Hepatocyte (in vitro differentiated cells): ENCODE measurements around the gene CTBP1. TPM values are rescaled to one million over a fixed set of nuclear protein-coding genes. Genes with fewer than 3 reads are reported as not detected.
"Not testable (repeated sequence)": the region's sequence is repeated elsewhere in the genome, so short reads cannot be mapped to it uniquely, and the experiment has no call there.

Source experiments
- DNase-seq: peaks from one replicate; pipeline ENCODE4 v3.0.0-alpha.2; 2016; ENCODE audit warnings: low spot score
- H2AFZ ChIP-seq: fragments of 200-600 bp; sonication (generic); 2 replicates; pipeline ENCODE4 v1.6.0; 2016; ENCODE audit warnings: antibody characterized with exemption, mild to moderate bottlenecking
- H3K27ac ChIP-seq: fragments of 200-600 bp; sonication (generic); 2 replicates; pipeline ENCODE4 v1.5.1; 2016; ENCODE audit warnings: mild to moderate bottlenecking
- H3K27me3 ChIP-seq: fragments of 200-600 bp; sonication (generic); 2 replicates; pipeline ENCODE4 v1.6.1; 2016
- H3K36me3 ChIP-seq: fragments of 200-600 bp; sonication (generic); replicated peaks from 2 replicates; pipeline ENCODE4 v1.5.1; 2016; ENCODE audit warnings: low read depth; ENCODE audit not compliant: insufficient read depth
- H3K4me1 ChIP-seq: fragments of 200-600 bp; sonication (generic); 2 replicates; pipeline ENCODE4 v1.5.1; 2016; ENCODE audit warnings: mild to moderate bottlenecking, moderate library complexity; ENCODE audit not compliant: insufficient read depth
- H3K4me2 ChIP-seq: fragments of 200-600 bp; sonication (generic); 2 replicates; pipeline ENCODE4 v1.6.0; 2016
- H3K4me3 ChIP-seq: fragments of 200-600 bp; sonication (generic); 2 replicates; pipeline ENCODE4 v1.5.1; 2016; ENCODE audit warnings: mild to moderate bottlenecking
- H3K79me2 ChIP-seq: fragments of 200-600 bp; sonication (generic); 2 replicates; pipeline ENCODE4 v1.6.0; 2017; ENCODE audit warnings: mild to moderate bottlenecking
- H3K9me2 ChIP-seq: fragments of 200-600 bp; sonication (generic); replicated peaks from 2 replicates; pipeline ENCODE4 v1.6.0; 2017; ENCODE audit warnings: mild to moderate bottlenecking; ENCODE audit not compliant: insufficient read depth
- H3K9me3 ChIP-seq: fragments of 200-600 bp; sonication (generic); 2 replicates; pipeline ENCODE4 v1.5.1; 2016; ENCODE audit warnings: low read depth, mild to moderate bottlenecking
- H4K20me1 ChIP-seq: fragments of 200-600 bp; sonication (generic); 2 replicates; pipeline ENCODE4 v1.6.0; 2016; ENCODE audit warnings: mild to moderate bottlenecking; ENCODE audit not compliant: insufficient read depth, poor library complexity, severe bottlenecking
- CTCF ChIP-seq: fragments of 200-600 bp; sonication (generic); IDR thresholded peaks from 2 replicates; pipeline ENCODE4 v1.5.1; 2016; ENCODE audit warnings: antibody characterized with exemption, mild to moderate bottlenecking; ENCODE audit not compliant: poor library complexity
- EZH2 ChIP-seq: fragments of 200-600 bp; sonication (generic); IDR thresholded peaks from 2 replicates; pipeline ENCODE4 v1.6.1; 2016; ENCODE audit warnings: antibody characterized with exemption, mild to moderate bottlenecking, borderline replicate concordance
- EZH2phosphoT487 ChIP-seq: fragments of 200-600 bp; sonication (generic); IDR thresholded peaks from one replicate; pipeline ENCODE4 v1.6.1; 2018; ENCODE audit warnings: antibody characterized with exemption, mild to moderate bottlenecking, low read depth, moderate library complexity; ENCODE audit not compliant: unreplicated experiment, severe bottlenecking
- WGBS: methylation state at CpG from one replicate; pipeline ENCODE4 v1.1.6; 2016; ENCODE audit warnings: low lambda C conversion rate; ENCODE audit errors: missing lambda C conversion rate; 5-methylcytosine and 5-hydroxymethylcytosine counted together
- polyA plus RNA-seq: library from polyadenylated mRNA; unstranded; fragments of >200 nt; fragmentation: Nextera tagmentation; extraction: Ambion mirVana; gene quantifications from 2 replicates; pipeline ENCODE4 v1.2.1, GENCODE V29; 2016
- total RNA-seq: library from RNA; depleted of rRNA; stranded (reverse); fragments of >200 nt; gene quantifications from 2 replicates; pipeline ENCODE4 v1.2.3, GENCODE V29; 2014

Gene CTBP1
- total and polyA plus RNA-seq, 2 experiments from 2014 or later, result 169 to 179 TPM

DNA sequence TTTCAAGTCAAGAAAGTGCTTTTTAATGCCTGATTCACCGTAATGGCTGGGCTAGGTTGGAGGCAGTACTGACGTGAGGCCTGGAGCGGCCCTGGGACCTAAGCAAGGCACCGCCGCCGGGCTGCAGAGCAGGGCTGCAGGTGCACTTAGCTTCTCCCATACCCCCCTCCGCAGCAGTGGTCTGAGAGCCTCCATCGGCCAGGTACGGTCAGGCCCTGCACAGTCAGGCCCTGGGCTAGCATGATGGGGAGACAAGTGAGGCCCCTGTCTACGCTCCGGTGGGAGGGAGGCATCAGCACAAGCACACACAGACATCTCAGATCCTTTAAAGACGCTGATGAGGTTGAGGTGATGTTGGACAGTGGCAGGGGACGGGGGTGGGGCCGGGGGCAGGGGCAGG, 45.5 kb upstream of the CTBP1 start:
- Histone ChIP-seq H3K79me2 (peaks cover 87% of the 10 kb centered on the region), H3K4me3 (no peak overlapping the region), H3K36me3 (no peaks in the 10 kb centered on the region), H3K4me2 (no peak overlapping the region), H3K9me2 (no peaks in the 10 kb centered on the region), H2AFZ (no peak overlapping the region), H3K27ac (no peak overlapping the region), H3K9me3 (no peaks in the 10 kb centered on the region), H3K4me1 (peaks cover 16% of the 10 kb centered on the region), H4K20me1 (peaks cover 76% of the 10 kb centered on the region), H3K27me3 (no peaks in the 10 kb centered on the region)
- WGBS, result 94% methylated on average over 13 of the region's 14 CpGs
- TF ChIP-seq EZH2phosphoT487 (no peak), EZH2 (no peak), CTCF (no peak)
- DNase-seq, result no peak

GRCh38 chr4:1293991-1294390, 45.1 kb upstream of the CTBP1 start:
- H3K79me2 ChIP-seq, result peaks cover 82% of the 10 kb centered on the region
- TF ChIP-seq EZH2phosphoT487 (no peak), CTCF (no peak), EZH2 (no peak)
- no peaks in the 10 kb centered on the region for H3K9me2 ChIP-seq
- H3K36me3 ChIP-seq, result no peaks in the 10 kb centered on the region
- peaks cover 71% of the 10 kb centered on the region for H4K20me1 ChIP-seq
- H3K4me2 ChIP-seq, result no peak overlapping the region
- H3K27me3 ChIP-seq, result no peaks in the 10 kb centered on the region
- WGBS, result 88% methylated on average over 15 of the region's 15 CpGs
- no peak overlapping the region for H2AFZ ChIP-seq
- no peak for DNase-seq
- no peaks in the 10 kb centered on the region for H3K9me3 ChIP-seq
- H3K4me1 ChIP-seq, result peaks cover 16% of the 10 kb centered on the region
- no peak overlapping the region for H3K27ac ChIP-seq
- no peak overlapping the region for H3K4me3 ChIP-seq

DNA sequence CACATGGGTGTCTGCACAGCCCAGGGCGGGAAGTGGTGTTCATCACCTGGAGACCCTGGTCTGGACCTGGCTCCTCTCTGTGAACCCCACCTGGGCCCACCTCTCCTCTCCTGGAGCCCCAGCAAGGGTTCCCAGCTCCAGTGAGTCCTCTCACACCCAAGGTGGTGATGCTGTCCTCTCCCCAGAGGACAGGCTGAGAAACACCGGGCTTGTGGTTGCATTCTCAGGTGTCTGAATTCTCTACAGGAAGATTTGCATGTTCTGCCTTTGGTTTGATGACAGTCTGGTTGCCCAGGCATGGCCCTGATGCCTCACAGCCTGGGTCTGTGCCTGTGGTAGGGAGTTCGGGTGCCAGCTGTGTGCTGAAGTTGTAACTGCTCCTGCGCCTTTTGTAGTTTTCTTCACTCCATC, 44.6 kb upstream of the CTBP1 start:
- Histone ChIP-seq H3K36me3 (no peaks in the 10 kb centered on the region), H3K27ac (no peak overlapping the region), H2AFZ (no peak overlapping the region), H3K27me3 (no peaks in the 10 kb centered on the region), H3K4me2 (no peak overlapping the region), H3K9me3 (no peaks in the 10 kb centered on the region), H3K4me3 (no peak overlapping the region), H4K20me1 (peaks cover 67% of the 10 kb centered on the region), H3K4me1 (peaks cover 16% of the 10 kb centered on the region), H3K79me2 (peaks cover 79% of the 10 kb centered on the region), H3K9me2 (no peaks in the 10 kb centered on the region)
- TF ChIP-seq CTCF, result no peak
- TF ChIP-seq EZH2, result no peak
- no peak for TF ChIP-seq EZH2phosphoT487
- 98% methylated on average over 4 of the region's 4 CpGs for WGBS
- no peak for DNase-seq

- Histone ChIP-seq H3K4me1 (peaks cover 16% of the 10 kb centered on the region), H4K20me1 (peaks cover 64% of the 10 kb centered on the region), H3K79me2 (peaks cover 75% of the 10 kb centered on the region)
- WGBS, result 96% methylated on average over 8 of the region's 8 CpGs
- H3K4me3 ChIP-seq, H3K27ac ChIP-seq, H3K27me3 ChIP-seq, DNase-seq, H2AFZ ChIP-seq, H3K36me3 ChIP-seq, H3K9me3 ChIP-seq, H3K9me2 ChIP-seq, H3K4me2 ChIP-seq: not testable (repeated sequence)
These were observed 43.7 kb upstream of the CTBP1 start for GRCh38 chr4:1292703-1293011.
